Loucy (cell line): ENCODE results near the gene UBFD1.

Experiments
- H2AFZ ChIP-seq: fragments of 200-600 bp; sonication (generic); 2 replicates; pipeline ENCODE4 v1.6.0; 2016; ENCODE audit warnings: antibody characterized with exemption, mild to moderate bottlenecking, low read length, moderate library complexity
- H3F3A ChIP-seq: fragments of 200-600 bp; 2 replicates; pipeline ENCODE4 v1.6.0; 2016; ENCODE audit warnings: antibody characterized with exemption, low read depth, mild to moderate bottlenecking
- H3K27me3 ChIP-seq: fragments of 200-600 bp; sonication (generic); 2 replicates; pipeline ENCODE4 v1.6.1; 2014; ENCODE audit warnings: low read length, mild to moderate bottlenecking; ENCODE audit not compliant: insufficient read depth, poor library complexity, severe bottlenecking
- H3K36me3 ChIP-seq: fragments of 200-600 bp; sonication (generic); 2 replicates; pipeline ENCODE4 v1.6.1; 2016; ENCODE audit warnings: low read length; ENCODE audit not compliant: insufficient read depth
- H3K4me1 ChIP-seq: fragments of 200-600 bp; sonication (generic); 2 replicates; pipeline ENCODE4 v1.5.1; 2014; ENCODE audit warnings: low read length, mild to moderate bottlenecking; ENCODE audit not compliant: insufficient read depth, poor library complexity, severe bottlenecking
- H3K4me2 ChIP-seq: fragments of 200-600 bp; sonication (generic); 2 replicates; pipeline ENCODE4 v1.6.0; 2014; ENCODE audit warnings: antibody characterized with exemption, low read length, low read depth, mild to moderate bottlenecking; ENCODE audit not compliant: poor library complexity, severe bottlenecking
- H3K4me3 ChIP-seq: fragments of 200-600 bp; sonication (generic); 2 replicates; pipeline ENCODE4 v1.5.1; 2014; ENCODE audit warnings: low read length, mild to moderate bottlenecking, mixed read lengths; ENCODE audit not compliant: poor library complexity, severe bottlenecking
- H3K79me2 ChIP-seq: fragments of 200-600 bp; sonication (generic); 2 replicates; pipeline ENCODE4 v1.6.1; 2014; ENCODE audit warnings: low read length; ENCODE audit not compliant: insufficient read depth
- H3K9ac ChIP-seq: fragments of 200-600 bp; sonication (generic); 2 replicates; pipeline ENCODE4 v1.6.0; 2014; ENCODE audit warnings: mild to moderate bottlenecking, low read depth, low read length, moderate library complexity; ENCODE audit not compliant: poor library complexity, severe bottlenecking
- H3K9me2 ChIP-seq: fragments of 200-600 bp; sonication (generic); replicated peaks from 2 replicates; pipeline ENCODE4 v1.6.1; 2016; ENCODE audit warnings: low read depth, low read length, mixed read lengths
- H3K9me3 ChIP-seq: fragments of 200-600 bp; sonication (generic); 2 replicates; pipeline ENCODE4 v1.6.1; 2014; ENCODE audit warnings: mild to moderate bottlenecking, antibody characterized with exemption, low read length, low read depth; ENCODE audit not compliant: insufficient read depth
- H4K20me1 ChIP-seq: fragments of 200-600 bp; sonication (generic); 2 replicates; pipeline ENCODE4 v1.6.0; 2014; ENCODE audit warnings: antibody characterized with exemption, low read length, mild to moderate bottlenecking; ENCODE audit not compliant: insufficient read depth, poor library complexity, severe bottlenecking
- CTCF ChIP-seq: fragments of 200-600 bp; sonication (generic); conservative IDR thresholded peaks from 2 replicates; pipeline ENCODE4 v1.5.1; 2014; ENCODE audit warnings: mild to moderate bottlenecking, antibody characterized with exemption, low read length
- EZH2phosphoT487 ChIP-seq: fragments of 200-600 bp; IDR thresholded peaks from 2 replicates; pipeline ENCODE4 v1.6.1; 2018; ENCODE audit warnings: antibody characterized with exemption, mild to moderate bottlenecking, moderate library complexity, borderline replicate concordance

The UBFD1 gene

GRCh38 chr16:23556881-23557778, at the start of gene UBFD1, which contains the start of gene EARS2:
TSS of gene UBFD1 (plus strand) at chr16:23557727. CDS start at chr16:23557743, 16 bp downstream.
TSS of gene EARS2 (minus strand) at chr16:23557350. CDS start at chr16:23557343, 7 bp downstream.
- Histone ChIP-seq H3K79me2 (peaks cover 50% of the 10 kb centered on the region), H3K4me1 (peaks cover 45% of the 10 kb centered on the region), H3K36me3 (peaks cover 10% of the 10 kb centered on the region; the same call in 1 of the 2 replicates), H3K4me3 (peak within 1 kb of the TSS; percentile 94), H3K27me3 (no peaks in the 10 kb centered on the region), H3K9me3 (no peaks in the 10 kb centered on the region), H3K9me2 (no peaks in the 10 kb centered on the region), H3F3A (no peaks in the 10 kb centered on the region), H4K20me1 (peaks cover 26% of the 10 kb centered on the region), H3K4me2 (peak within 1 kb of the TSS; percentile 98), H2AFZ (peak within 1 kb of the TSS; percentile 95), H3K9ac (peak within 1 kb of the TSS; percentile 85)
- no peak for TF ChIP-seq EZH2phosphoT487
- TF ChIP-seq CTCF: peak; percentile 83

GRCh38 chr16:23508589-23509440, 48.7 kb upstream of the UBFD1 start:
- TF ChIP-seq CTCF (no peak), EZH2phosphoT487 (no peak)
- H3K36me3 ChIP-seq: no peaks in the 10 kb centered on the region
- H3K9me2 ChIP-seq: no peaks in the 10 kb centered on the region
- H3K4me3 ChIP-seq: no peak overlapping the region
- H3F3A ChIP-seq: no peaks in the 10 kb centered on the region
- H3K79me2 ChIP-seq: no peaks in the 10 kb centered on the region
- H3K4me1 ChIP-seq: no peaks in the 10 kb centered on the region
- H3K9me3 ChIP-seq: no peaks in the 10 kb centered on the region
- no peaks in the 10 kb centered on the region for H4K20me1 ChIP-seq
- no peak overlapping the region for H2AFZ ChIP-seq
- H3K4me2 ChIP-seq: no peak overlapping the region
- peaks cover 40% of the 10 kb centered on the region for H3K27me3 ChIP-seq
- H3K9ac ChIP-seq: no peak overlapping the region

GRCh38 chr16:23509441-23509754, 48.1 kb upstream of the UBFD1 start:
- peaks cover 43% of the 10 kb centered on the region for H3K27me3 ChIP-seq
- no peak overlapping the region for H3K4me3 ChIP-seq
- H4K20me1 ChIP-seq: peaks cover 3% of the 10 kb centered on the region
- no peak for TF ChIP-seq CTCF
- TF ChIP-seq EZH2phosphoT487: no peak
- no peaks in the 10 kb centered on the region for H3K9me2 ChIP-seq
- H3K9me3 ChIP-seq: no peaks in the 10 kb centered on the region
- H3K36me3 ChIP-seq: no peaks in the 10 kb centered on the region
- H3K9ac ChIP-seq: no peak overlapping the region
- H3K4me1 ChIP-seq: peaks cover 5% of the 10 kb centered on the region
- no peaks in the 10 kb centered on the region for H3K79me2 ChIP-seq
- H2AFZ ChIP-seq: no peak overlapping the region
- H3F3A ChIP-seq: 0 out of 2 replicates have a peak, but pooled peaks cover 2% of the 10 kb centered on the region
- no peak overlapping the region for H3K4me2 ChIP-seq
